HG02970 (cell line): ENCODE data around the gene NXPH3.

Source experiments
- ATAC-seq: cut with Tn5 transposase; IDR thresholded peaks from one replicate; pipeline ENCODE4 v1.9.1; 2021; ENCODE audit warnings: mild to moderate bottlenecking, moderate library complexity, moderate number of reproducible peaks; ENCODE audit not compliant: unreplicated experiment, low FRiP score

The NXPH3 gene

GRCh38 chr17:49618028-49618611, 42.4 kb downstream of the NXPH3 start:
- no peak for ATAC-seq

- no peak for ATAC-seq
Observed at GRCh38 chr17:49621420-49621819, 45.7 kb downstream of the NXPH3 start.

- ATAC-seq = no peak
Observed at GRCh38 chr17:49621946-49622529, 46.4 kb downstream of the NXPH3 start.

GRCh38 chr17:49624896-49625295, 49.2 kb downstream of the NXPH3 start:
- ATAC-seq = no peak

GRCh38 chr17:49629447-49629846, 53.8 kb downstream of the NXPH3 start:
- ATAC-seq = no peak

GRCh38 chr17:49630113-49630900, 54.6 kb downstream of the NXPH3 start:
- no peak for ATAC-seq

- ATAC-seq = no peak
Observed at GRCh38 chr17:49631496-49631895, 55.8 kb downstream of the NXPH3 start.
